Left renal pelvis (tissue), 4 donors: ENCODE results near the gene EMB. TPM values are rescaled to one million over a fixed set of nuclear protein-coding genes. Genes with fewer than 3 reads are reported as not detected.
"Not testable (repeated sequence)": the region's sequence is repeated elsewhere in the genome, so short reads cannot be mapped to it uniquely, and the experiment has no call there.

ENCODE experiments used
- DNase-seq, 4 donors: peaks; one replicate each; pipeline ENCODE4 v3.0.0-alpha.2; 2013; ENCODE audit warnings: low read depth in 4 of 4, low spot score in 3 of 4
- polyA plus RNA-seq, 4 donors: library from polyadenylated mRNA; unstranded; fragments of 120-200 nt; gene quantifications; one replicate each; pipeline ENCODE4 v1.2.1, GENCODE V29; 2013; ENCODE audit not compliant: insufficient read length in 4 of 4

Gene EMB
- 1 to 10 TPM; 5.0 to 6.0 (median 5.5) TPM for polyA plus RNA-seq

DNA sequence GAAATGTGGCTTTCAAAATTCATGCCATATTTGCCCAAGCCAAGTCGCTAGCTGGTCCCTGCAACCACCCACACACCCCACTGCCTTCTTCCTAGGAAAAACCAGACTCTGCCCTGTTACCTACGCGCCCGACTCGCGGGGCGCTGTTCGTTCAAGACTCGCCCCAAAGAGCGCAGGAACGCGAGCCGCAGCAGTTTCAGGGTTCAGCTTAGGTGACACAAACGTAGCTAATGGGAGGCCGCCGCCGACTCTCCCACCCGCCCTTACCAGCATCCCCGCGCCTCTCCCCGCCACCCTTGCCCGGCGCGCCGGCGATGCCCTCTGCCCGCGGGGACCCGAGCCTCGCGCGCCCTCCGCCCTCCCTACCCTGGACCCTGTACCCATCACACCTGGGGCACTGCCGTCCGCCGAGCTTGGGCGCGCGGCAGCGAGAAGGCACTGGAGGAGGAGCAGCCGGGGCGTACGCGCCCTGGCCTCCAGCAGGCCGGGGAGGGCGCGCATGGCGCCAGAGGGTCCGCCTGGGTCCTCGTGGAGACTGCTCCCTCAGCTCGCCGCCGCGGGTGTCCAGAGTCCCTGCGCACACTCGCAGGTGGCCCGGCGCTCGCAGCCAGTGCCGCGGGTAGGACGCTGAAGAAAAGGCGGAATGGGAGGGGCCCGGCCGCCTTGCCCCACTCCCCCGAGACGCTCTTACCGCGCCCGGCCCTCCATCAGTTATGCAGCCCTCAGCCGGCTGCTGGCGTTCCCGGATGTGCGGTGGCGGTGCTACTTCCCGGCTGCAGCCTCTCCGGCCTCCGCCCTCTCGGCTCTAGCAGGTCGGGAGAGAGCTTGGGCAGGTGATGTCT, at the start of gene EMB:
TSS of gene EMB (minus strand) at position 638 of the 842 bp plus-strand sequence. CDS start at position 501, 137 bp downstream.
- DNase-seq, result peak in 1 of 4 donors; percentile 39

DNA sequence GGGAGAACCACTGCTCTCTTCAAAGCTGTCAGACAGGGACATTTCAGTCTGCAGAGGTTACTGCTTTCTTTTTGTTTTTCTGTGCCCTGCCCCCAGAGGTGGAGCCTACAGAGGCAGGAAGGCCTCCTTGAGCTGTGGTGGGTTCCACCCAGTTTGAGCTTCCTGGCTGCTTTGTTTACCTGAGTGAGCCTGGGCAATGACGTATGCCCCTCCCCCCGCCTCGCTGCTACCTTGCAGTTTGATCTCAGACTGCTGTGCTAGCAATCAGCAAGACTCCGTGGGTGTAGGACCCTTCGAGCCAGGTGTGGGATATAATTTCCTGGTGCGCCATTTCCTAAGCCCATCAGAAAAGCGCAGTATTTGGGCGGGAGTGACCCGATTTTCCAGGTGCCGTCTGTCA, 48.4 kb upstream of the EMB start:
- DNase-seq, result not testable (repeated sequence)

GRCh38 chr5:50478790-50479189, 37.7 kb upstream of the EMB start:
- not testable (repeated sequence) for DNase-seq

DNA sequence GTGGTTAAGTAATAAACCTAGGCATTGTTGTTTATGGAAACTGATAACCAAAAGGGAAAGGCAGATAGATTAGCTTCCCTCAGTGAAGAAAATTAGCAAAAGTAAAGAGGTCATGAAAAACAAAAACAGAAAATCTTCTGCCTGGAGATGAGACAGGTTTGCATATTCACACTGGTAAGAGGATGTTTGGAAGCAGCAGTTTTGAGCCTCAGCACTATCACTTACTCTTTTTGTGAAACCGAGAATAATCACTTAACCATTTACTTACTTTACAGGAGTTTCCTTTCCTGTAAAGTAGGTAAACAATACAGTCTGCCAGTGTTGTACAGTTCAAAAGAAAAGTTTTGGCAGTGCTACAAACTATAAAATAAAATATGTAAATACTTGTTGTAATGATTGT, 35.5 kb upstream of the EMB start:
- DNase-seq, result no peak

DNA sequence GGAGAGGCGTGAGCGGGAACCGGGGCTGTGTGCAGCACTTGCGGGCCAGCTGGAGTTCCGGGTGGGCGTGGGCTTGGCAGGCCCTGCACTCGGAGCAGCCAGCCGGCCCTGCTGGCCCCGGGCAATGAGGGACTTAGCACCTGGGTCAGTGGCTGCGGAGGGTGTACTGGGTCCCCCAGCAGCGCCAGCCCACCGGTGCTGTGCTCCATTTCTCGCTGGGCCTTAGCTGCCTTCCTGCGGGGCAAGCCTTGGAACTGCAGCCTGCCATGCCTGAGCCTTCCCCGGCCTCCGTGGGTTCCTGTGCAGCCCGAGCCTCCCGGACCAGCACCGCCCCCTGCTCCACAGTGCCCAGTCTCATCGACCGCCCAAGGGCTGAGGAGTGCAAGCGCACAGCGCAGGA, 23.9 kb upstream of the EMB start:
- not testable (repeated sequence) for DNase-seq

DNA sequence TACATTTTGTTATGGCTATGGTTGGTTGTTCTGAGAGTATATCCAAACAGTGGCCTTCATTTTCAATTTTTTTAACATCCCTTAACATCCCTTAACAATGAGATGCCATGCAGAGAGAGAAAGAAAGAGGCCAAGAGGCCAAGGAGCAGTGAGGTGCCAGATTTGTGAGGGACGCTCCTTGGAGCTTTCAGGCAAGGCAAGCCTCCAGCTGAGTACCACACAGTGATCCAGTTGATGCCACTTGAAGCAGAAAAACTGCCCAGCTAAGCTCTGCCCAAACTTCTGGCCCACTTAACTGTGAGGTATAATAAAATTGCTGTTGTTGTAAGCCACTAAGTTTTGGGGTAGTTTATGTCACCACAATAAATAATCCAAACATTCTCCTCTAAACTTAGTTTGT, 22.6 kb upstream of the EMB start:
- DNase-seq, result no peak

GRCh38 chr5:50463047-50463446, 22.0 kb upstream of the EMB start:
- DNase-seq, result no peak

GRCh38 chr5:50462579-50462978, 21.5 kb upstream of the EMB start:
- DNase-seq, result not testable (repeated sequence)

DNA sequence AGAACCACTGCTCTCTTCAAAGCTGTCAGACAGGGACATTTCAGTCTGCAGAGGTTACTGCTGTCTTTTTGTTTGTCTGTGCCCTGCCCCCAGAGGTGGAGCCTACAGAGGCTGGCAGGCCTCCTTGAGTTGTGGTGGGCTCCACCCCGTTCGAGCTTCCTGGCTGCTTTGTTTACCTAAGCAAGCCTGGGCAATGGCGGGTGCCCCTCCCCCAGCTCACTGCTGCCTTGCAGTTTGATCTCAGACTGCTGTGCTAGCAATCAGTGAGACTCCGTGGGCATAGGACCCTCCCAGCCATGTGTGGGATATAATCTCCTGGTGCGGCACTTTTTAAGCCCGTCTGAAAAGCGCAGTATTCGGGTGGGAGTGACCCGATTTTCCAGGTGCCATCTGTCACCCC, 17.3 kb upstream of the EMB start:
- DNase-seq, result not testable (repeated sequence)

- DNase-seq, result not testable (repeated sequence)
These were observed 8.2 kb upstream of the EMB start for GRCh38 chr5:50449241-50449640.

- no peak for DNase-seq
These were observed 6.9 kb upstream of the EMB start for GRCh38 chr5:50447941-50448340.

DNA sequence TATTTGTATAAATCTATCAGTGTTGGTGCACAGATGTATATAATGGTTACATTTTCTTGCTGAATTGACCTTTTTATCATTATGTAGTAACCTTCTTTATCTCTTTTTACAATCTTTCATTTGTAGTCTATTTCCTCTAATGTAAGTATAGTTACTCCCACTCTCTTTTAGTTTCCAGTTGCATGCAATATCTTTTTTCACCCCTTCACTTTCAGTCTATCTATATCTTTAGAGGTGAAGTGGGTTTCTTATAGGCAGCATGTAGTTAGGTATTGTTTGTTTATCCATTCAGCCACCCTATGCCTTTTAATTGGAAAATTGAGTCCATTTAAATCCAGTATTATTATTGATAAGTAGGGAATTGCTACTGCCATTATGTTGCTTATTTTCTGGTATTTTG, 6.1 kb upstream of the EMB start:
- DNase-seq, result no peak

GRCh38 chr5:50445296-50445949, 4.3 kb upstream of the EMB start:
- no peak for DNase-seq

GRCh38 chr5:50442559-50443539, 1.8 kb upstream of the EMB start:
- DNase-seq, result not testable (repeated sequence)

- no peak for DNase-seq
These were observed 436 bp upstream of the EMB start for GRCh38 chr5:50441493-50441955.

- no peak for DNase-seq
These were observed 1.9 kb downstream of the EMB start for GRCh38 chr5:50439221-50439620.

DNA sequence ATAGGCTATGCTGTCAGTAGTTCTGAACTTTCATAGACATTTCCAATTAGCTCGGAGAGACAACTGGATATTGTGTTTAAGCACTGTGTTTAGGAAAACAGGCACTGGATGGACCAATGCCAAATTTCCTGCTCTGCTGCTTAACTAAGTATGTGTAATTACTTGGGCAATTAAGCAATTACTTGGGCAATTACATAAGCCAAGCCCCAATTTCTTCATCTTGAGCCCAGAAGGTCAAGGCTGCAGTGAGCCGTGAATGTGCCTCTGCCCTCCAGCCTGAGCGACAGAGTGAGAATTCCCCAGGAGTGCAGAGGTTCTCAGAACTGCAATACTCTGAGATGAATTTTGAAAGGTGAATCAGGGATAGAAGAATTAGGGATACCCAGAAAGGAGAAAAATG, 3.0 kb downstream of the EMB start:
- DNase-seq, result not testable (repeated sequence)

DNA sequence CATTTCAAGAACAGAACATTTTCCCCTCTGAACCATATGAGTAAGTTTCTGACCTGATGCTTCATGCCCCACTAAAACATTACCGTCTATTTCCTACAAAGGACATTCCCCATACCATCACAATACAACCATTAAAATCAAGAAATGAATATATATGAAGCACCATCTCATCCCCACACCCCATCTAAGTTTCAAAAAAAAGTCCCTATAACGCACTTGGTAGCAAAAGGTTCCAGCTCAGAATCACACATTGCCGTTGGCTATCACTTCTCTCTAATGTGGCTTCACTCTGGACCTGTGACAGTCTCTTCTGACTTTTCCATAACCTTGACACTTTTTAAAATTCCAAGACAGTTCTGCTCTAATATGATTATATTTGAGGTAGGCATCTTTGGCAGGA, 5.9 kb downstream of the EMB start:
- no peak for DNase-seq

DNA sequence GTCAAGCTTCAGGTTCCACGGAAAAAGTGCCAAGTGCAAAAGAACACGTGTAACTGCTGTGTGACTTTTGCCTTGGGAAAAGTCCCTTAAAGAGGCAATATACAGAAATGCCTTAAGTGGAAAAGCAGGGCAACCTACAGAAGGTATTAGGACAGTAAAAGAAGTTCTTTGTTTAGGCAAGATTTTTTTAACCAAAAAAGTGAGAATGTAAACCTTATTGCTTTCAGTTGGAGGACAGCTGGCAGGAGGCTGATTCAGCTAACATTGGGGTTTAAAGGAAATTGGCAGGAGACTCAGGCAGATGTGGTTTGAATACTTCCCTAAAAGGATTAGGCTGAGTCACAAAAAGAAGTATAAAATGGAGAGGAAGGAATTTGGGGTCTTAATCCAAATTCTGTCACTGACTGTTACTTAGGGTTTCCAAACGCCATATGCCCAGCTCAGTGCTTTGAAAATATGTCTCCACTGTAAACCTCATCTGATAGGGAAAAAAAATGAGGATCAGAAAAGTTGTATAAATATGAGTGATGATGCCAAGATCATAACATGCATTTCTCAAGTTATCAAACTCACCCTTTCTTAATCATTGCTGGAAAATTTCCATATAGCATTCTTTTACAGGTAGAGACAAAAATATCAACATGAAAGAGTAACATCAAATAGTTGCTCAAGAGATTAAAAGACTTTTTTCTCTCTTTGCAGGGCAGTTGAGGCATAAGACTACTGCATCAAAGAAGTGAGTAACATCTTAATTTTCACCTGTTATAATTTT, 9.8 kb downstream of the EMB start:
- not testable (repeated sequence) for DNase-seq
